A549 (cell line): ENCODE data around the gene SPINT1. TPM values are rescaled to one million over a fixed set of nuclear protein-coding genes. Genes with fewer than 3 reads are reported as not detected.

Experiments
- ATAC-seq, 2 experiments: fragments of 200-7000 bp in 1 of 2; fragments of >200 bp in 1 of 2; cut with Nextera tagmentation in 1 of 2; cut with Tn5 transposase in 1 of 2; 3 replicates each; pipeline versions ENCODE4 v1.8.0 to v1.9.1; 2018 to 2020; ENCODE audit warnings: mild to moderate bottlenecking in 1 of 2, moderate library complexity in 1 of 2
- CTCF ChIA-PET: fragments of 300-600 bp; sonication (Branson Sonifier 250); formaldehyde crosslinking; extraction: SDS; loops from one replicate; lab custom pipeline; 2021; ENCODE audit warnings: antibody characterized with exemption, inconsistent platforms; lab: Yijun Ruan, JAX
- POLR2A ChIA-PET: fragments of 350-600 bp; formaldehyde crosslinking; extraction: SDS; loops from one replicate; lab custom pipeline; 2021; ENCODE audit warnings: antibody characterized with exemption, inconsistent platforms; lab: Yijun Ruan, JAX
- DNase-seq, 2 experiments: peaks; one replicate each; pipeline versions ENCODE4 v3.0.0 to v3.0.0-alpha.2; 2011 to 2016; ENCODE audit warnings: low read depth in 1 of 2, low spot score in 1 of 2
- FAIRE-seq: peaks from 2 replicates; lab custom pipeline; 2011; peaks lifted over from hg19 to GRCh38; lab: Jason Lieb, UNC
- H3K27ac ChIP-seq, 2 experiments: fragments of >200 bp; sonication (Bioruptor Twin); formaldehyde crosslinking; 3 replicates each; pipeline ENCODE4 v1.5.1; 2016 to 2017
- H3K4me1 ChIP-seq: fragments of >200 bp; sonication (Bioruptor Twin); formaldehyde crosslinking; 3 replicates; pipeline ENCODE4 v1.6.1; 2016
- H3K4me2 ChIP-seq: fragments of >200 bp; sonication (Bioruptor Twin); formaldehyde crosslinking; 3 replicates; pipeline ENCODE4 v1.6.1; 2016
- H3K4me3 ChIP-seq: fragments of >200 bp; sonication (Bioruptor Twin); formaldehyde crosslinking; 3 replicates; pipeline ENCODE4 v1.5.1; 2016
- H3K9me3 ChIP-seq: fragments of >200 bp; sonication (Bioruptor Twin); formaldehyde crosslinking; 3 replicates; pipeline ENCODE4 v1.6.1; 2016
- BHLHE40 ChIP-seq: IDR thresholded peaks from 2 replicates; pipeline ENCODE4 v1.6.1; 2012; ENCODE audit warnings: low read depth, low read length, inconsistent platforms
- CBX8 ChIP-seq: fragments of 200-600 bp; sonication (generic); IDR thresholded peaks from 2 replicates; pipeline ENCODE4 v1.6.1; 2016
- EHF ChIP-seq: fragments of 250-450 bp; sonication (Bioruptor Pico); IDR thresholded peaks from 2 replicates; pipeline ENCODE4 v1.5.0; 2020; ENCODE audit warnings: mild to moderate bottlenecking
- EHMT2 ChIP-seq: fragments of 200-600 bp; sonication (generic); IDR thresholded peaks from 2 replicates; pipeline ENCODE4 v1.6.1; 2016; ENCODE audit warnings: antibody characterized with exemption, low read depth, mild to moderate bottlenecking, moderate library complexity
- FOSL2 ChIP-seq, 2 experiments: fragments of 450-650 bp in 1 of 2; fragments of >200 bp in 1 of 2; sonication (Bioruptor Twin) in 1 of 2; formaldehyde crosslinking; IDR thresholded peaks; 2 replicates each; pipeline versions ENCODE4 v1.5.0 to v1.6.1; 2016 to 2020; ENCODE audit warnings: mild to moderate bottlenecking in 1 of 2, moderate library complexity in 1 of 2
- HDAC2 ChIP-seq: fragments of 200-600 bp; sonication (generic); IDR thresholded peaks from 2 replicates; pipeline ENCODE4 v1.6.1; 2016
- HEYL ChIP-seq: fragments of 250-450 bp; sonication (Bioruptor Pico); IDR thresholded peaks from 2 replicates; pipeline ENCODE4 v1.8.0; 2021; ENCODE audit warnings: mild to moderate bottlenecking, moderate library complexity
- HOXA7 ChIP-seq: fragments of 250-450 bp; sonication (Bioruptor Pico); IDR thresholded peaks from 2 replicates; pipeline ENCODE4 v1.5.0; 2020; ENCODE audit warnings: mild to moderate bottlenecking, moderate library complexity
- MAFK ChIP-seq: fragments of 450-650 bp; IDR thresholded peaks from 2 replicates; pipeline ENCODE4 v1.6.1; 2014; ENCODE audit not compliant: partially characterized antibody
- MAZ ChIP-seq: fragments of 150-350 bp; IDR thresholded peaks from 2 replicates; pipeline ENCODE4 v1.6.1; 2014; ENCODE audit warnings: antibody characterized with exemption, low read depth, low read length, borderline replicate concordance
- POLR2A ChIP-seq: IDR thresholded peaks from 2 replicates; pipeline ENCODE4 v1.6.1; 2012; ENCODE audit warnings: mild to moderate bottlenecking, low read length
- POLR2AphosphoS2 ChIP-seq: conservative IDR thresholded peaks from 2 replicates; pipeline ENCODE4 v1.6.1; 2012; ENCODE audit warnings: low read length, improper control_type of control experiment, inconsistent platforms
- RAD21 ChIP-seq, 2 experiments: fragments of >200 bp in 1 of 2; sonication (Bioruptor Twin) in 1 of 2; formaldehyde crosslinking in 1 of 2; IDR thresholded peaks in 1 of 2; conservative IDR thresholded peaks in 1 of 2; 2 replicates in 1 of 2; 3 replicates in 1 of 2; pipeline ENCODE4 v1.6.1; 2012 to 2018; ENCODE audit warnings: inconsistent platforms in 1 of 2
- SMC3 ChIP-seq: fragments of >200 bp; sonication (Bioruptor Twin); formaldehyde crosslinking; IDR thresholded peaks from 3 replicates; pipeline ENCODE4 v1.6.1; 2018; ENCODE audit warnings: inconsistent platforms
- TFCP2L1 ChIP-seq: fragments of 250-450 bp; sonication (Bioruptor Pico); IDR thresholded peaks from 2 replicates; pipeline ENCODE4 v1.5.0; 2021; ENCODE audit warnings: mild to moderate bottlenecking
- TP53 ChIP-seq: fragments of 250-450 bp; sonication (Bioruptor Pico); IDR thresholded peaks from 2 replicates; pipeline ENCODE4 v1.5.0; 2021; ENCODE audit warnings: mild to moderate bottlenecking, moderate library complexity
- ZC3H11A ChIP-seq: fragments of 450-650 bp; IDR thresholded peaks from 2 replicates; pipeline ENCODE4 v1.6.1; 2014; ENCODE audit warnings: antibody characterized with exemption, mild to moderate bottlenecking
- WGBS: methylation state at CpG from one replicate; pipeline ENCODE4 v1.1.6; 2017; ENCODE audit errors: missing lambda C conversion rate; 5-methylcytosine and 5-hydroxymethylcytosine counted together
- polyA plus RNA-seq, 4 experiments: library from polyadenylated mRNA; depleted of rRNA in 3 of 4; stranded (reverse); fragments of >200 nt; fragmentation: RNase III in 1 of 4; extraction: RNeasy Plus Mini Kit Qiagen cat#74134 plus additional on column Dnase treatment in 1 of 4; gene quantifications; 2 replicates in 3 of 4; 3 replicates in 1 of 4; pipeline ENCODE4 v1.2.3, GENCODE V29; 2011 to 2017
- TF ChIP-seq, protein P1 (sequence below): fragments of >200 bp; sonication (Bioruptor Twin); formaldehyde crosslinking; IDR thresholded peaks from 3 replicates; pipeline ENCODE4 v1.5.1; 2016
- TF ChIP-seq, protein P2 (sequence below): IDR thresholded peaks from 2 replicates; pipeline ENCODE4 v1.6.1; 2012
- TF ChIP-seq, protein P3 (sequence below): fragments of 250-450 bp; sonication (Bioruptor Pico); IDR thresholded peaks from 2 replicates; pipeline ENCODE4 v1.5.0; 2020; ENCODE audit warnings: low read depth, mild to moderate bottlenecking, moderate library complexity
- TF ChIP-seq, protein P4 (sequence below): fragments of 200-600 bp; sonication (generic); IDR thresholded peaks from 2 replicates; pipeline ENCODE4 v1.6.1; 2016; ENCODE audit warnings: antibody characterized with exemption, mild to moderate bottlenecking, moderate library complexity
- TF ChIP-seq, protein P5 (sequence below): fragments of >200 bp; sonication (Bioruptor Twin); formaldehyde crosslinking; IDR thresholded peaks from 3 replicates; pipeline ENCODE4 v1.6.1; 2016

Gene SPINT1
- polyA plus RNA-seq, 2 of the 4 experiments (the other 2 are of a cell fraction): 0.79 to 0.80 TPM

DNA sequence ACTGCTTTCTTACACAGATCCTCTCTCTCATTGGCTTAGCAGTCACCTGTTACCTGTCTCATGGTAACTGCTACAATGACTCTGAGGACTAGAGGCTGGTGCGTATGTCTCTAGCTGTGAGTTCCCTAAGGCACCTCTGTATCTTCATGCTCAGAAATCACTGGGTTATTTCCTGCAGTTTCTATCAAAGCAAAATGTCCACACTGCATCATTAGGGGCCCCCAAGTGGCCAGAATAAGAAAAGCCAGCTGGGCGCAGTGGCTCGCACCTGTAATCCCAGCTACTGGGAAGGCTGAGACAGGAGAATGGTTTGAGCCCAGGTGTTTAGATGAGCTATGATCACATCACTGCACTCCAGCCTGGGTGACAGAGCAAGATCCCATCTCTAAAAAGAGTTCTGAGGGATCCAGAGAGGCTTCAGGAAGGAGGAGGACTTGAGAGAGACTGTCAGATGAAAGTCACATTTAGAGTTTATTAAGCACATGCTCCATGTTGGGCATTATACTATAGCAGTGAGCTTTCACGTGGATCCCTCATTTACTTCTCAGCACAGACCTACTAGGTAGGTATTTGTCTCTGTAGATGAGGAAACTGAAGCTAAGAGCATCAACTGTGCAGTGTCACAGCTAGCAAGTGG, 48.1 kb downstream of the SPINT1 start:
- WGBS: 2% methylated on average over 4 of the region's 4 CpGs
- FAIRE-seq: no peak
- peak; percentile 69 to 70 for TF ChIP-seq RAD21 (conservative IDR thresholded peaks at IDR 0.05 in 1 of 2, IDR thresholded peaks at IDR 0.05 in 1 of 2)
- TF ChIP-seq SMC3: peak; percentile 68
- TF ChIP-seq HDAC2: no peak
- TF ChIP-seq, protein P1, sequence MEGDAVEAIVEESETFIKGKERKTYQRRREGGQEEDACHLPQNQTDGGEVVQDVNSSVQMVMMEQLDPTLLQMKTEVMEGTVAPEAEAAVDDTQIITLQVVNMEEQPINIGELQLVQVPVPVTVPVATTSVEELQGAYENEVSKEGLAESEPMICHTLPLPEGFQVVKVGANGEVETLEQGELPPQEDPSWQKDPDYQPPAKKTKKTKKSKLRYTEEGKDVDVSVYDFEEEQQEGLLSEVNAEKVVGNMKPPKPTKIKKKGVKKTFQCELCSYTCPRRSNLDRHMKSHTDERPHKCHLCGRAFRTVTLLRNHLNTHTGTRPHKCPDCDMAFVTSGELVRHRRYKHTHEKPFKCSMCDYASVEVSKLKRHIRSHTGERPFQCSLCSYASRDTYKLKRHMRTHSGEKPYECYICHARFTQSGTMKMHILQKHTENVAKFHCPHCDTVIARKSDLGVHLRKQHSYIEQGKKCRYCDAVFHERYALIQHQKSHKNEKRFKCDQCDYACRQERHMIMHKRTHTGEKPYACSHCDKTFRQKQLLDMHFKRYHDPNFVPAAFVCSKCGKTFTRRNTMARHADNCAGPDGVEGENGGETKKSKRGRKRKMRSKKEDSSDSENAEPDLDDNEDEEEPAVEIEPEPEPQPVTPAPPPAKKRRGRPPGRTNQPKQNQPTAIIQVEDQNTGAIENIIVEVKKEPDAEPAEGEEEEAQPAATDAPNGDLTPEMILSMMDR: peak; percentile 64
- TF ChIP-seq, all 56 proteins: peak for 3
- peaks cover 12% of the 10 kb centered on the region for H3K4me1 ChIP-seq
- DNase-seq (peak in 1 of 2 experiments; percentile 61), ATAC-seq (peak; percentile 31 to 46; a peak in 5 of 6 replicates)
- H3K9me3 ChIP-seq: no peaks in the 10 kb centered on the region
- ChIA-PET CTCF (interaction anchor here (0.8 to 3.2 kb wide), 30 partner anchors 9 to 293 kb away, joined by 3 to 156 read pairs (median 4); partner anchors contain the start of genes GCHFR and RHOV), POLR2A (interaction anchor here (0.8 to 1.5 kb wide), 3 partner anchors 18 to 127 kb away, joined by 3 to 17 read pairs (median 5); no protein-coding TSS in a partner anchor)
- peak overlapping the region; percentile 22 to 66; a peak in 3 of 6 replicates for H3K27ac ChIP-seq
- H3K4me3 ChIP-seq: no peak overlapping the region
- H3K4me2 ChIP-seq: no peak overlapping the region

DNA sequence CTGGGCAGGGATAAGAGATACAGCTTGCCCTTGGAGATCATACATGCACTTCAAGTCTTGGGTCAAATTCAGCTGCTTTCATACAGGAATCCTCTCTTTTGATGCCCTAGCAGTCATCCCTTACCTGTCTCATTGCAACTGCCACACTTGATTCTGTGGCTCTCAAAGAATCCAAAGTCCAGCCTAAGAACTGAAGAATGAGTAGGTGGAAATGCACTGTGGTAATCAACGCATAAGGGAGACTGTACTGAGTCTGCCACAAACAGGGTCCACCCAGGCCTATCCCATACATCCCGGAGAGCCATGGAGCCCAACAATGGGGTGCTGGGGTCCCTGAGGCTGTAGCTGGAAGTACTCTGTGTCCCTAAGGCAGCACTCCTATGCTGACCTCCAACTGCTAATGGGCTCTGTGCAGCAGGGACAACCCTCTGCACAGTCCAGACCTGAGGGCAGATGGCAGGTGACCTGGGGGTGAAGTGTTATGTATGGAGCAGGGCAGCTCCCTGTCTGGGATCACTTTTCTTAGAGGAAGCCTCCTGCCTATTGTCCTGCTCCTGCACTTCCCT, 48.7 kb downstream of the SPINT1 start:
- no peak for FAIRE-seq
- TF ChIP-seq HOXA7 (CRISPR knock-in tag): no peak
- no peak for TF ChIP-seq RAD21 (conservative IDR thresholded peaks at IDR 0.05 in 1 of 2, IDR thresholded peaks at IDR 0.05 in 1 of 2)
- TF ChIP-seq HDAC2: no peak
- no peak for TF ChIP-seq BHLHE40
- no peak for TF ChIP-seq HEYL
- no peak for TF ChIP-seq CBX8
- no peak for TF ChIP-seq TFCP2L1 (CRISPR knock-in tag)
- no peak for TF ChIP-seq MAZ
- TF ChIP-seq FOSL2 (IDR thresholded peaks at IDR 0.05): no peak
- TF ChIP-seq FOSL2 (CRISPR knock-in tag; IDR thresholded peaks at IDR 0.05): no peak
- no peak for TF ChIP-seq ZC3H11A
- TF ChIP-seq SMC3: no peak
- TF ChIP-seq EHMT2: no peak
- TF ChIP-seq TP53: no peak
- TF ChIP-seq, protein P2, sequence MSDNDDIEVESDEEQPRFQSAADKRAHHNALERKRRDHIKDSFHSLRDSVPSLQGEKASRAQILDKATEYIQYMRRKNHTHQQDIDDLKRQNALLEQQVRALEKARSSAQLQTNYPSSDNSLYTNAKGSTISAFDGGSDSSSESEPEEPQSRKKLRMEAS: no peak
- TF ChIP-seq POLR2AphosphoS2: no peak
- TF ChIP-seq MAFK: no peak
- TF ChIP-seq, all 56 proteins: peak for 0
- H3K27ac ChIP-seq: peak overlapping the region in 1 of 2 experiments; percentile 35; a peak in 1 of 6 replicates
- WGBS: no CpG with 5 or more reads among the region's 2 CpGs
- H3K4me1 ChIP-seq: peaks cover 12% of the 10 kb centered on the region
- ChIA-PET CTCF (interaction anchor here (0.8 to 3.2 kb wide), 30 partner anchors 8 to 294 kb away, joined by 3 to 156 read pairs (median 4); partner anchors contain the start of genes GCHFR and RHOV), POLR2A (interaction anchor here (1.2 to 1.5 kb wide), 2 partner anchors 19 to 34 kb away, joined by 5 to 17 read pairs; no protein-coding TSS in a partner anchor)
- ATAC-seq (no peak), DNase-seq (no peak)
- no peaks in the 10 kb centered on the region for H3K9me3 ChIP-seq
- no peak overlapping the region for H3K4me2 ChIP-seq
- no peak overlapping the region for H3K4me3 ChIP-seq

DNA sequence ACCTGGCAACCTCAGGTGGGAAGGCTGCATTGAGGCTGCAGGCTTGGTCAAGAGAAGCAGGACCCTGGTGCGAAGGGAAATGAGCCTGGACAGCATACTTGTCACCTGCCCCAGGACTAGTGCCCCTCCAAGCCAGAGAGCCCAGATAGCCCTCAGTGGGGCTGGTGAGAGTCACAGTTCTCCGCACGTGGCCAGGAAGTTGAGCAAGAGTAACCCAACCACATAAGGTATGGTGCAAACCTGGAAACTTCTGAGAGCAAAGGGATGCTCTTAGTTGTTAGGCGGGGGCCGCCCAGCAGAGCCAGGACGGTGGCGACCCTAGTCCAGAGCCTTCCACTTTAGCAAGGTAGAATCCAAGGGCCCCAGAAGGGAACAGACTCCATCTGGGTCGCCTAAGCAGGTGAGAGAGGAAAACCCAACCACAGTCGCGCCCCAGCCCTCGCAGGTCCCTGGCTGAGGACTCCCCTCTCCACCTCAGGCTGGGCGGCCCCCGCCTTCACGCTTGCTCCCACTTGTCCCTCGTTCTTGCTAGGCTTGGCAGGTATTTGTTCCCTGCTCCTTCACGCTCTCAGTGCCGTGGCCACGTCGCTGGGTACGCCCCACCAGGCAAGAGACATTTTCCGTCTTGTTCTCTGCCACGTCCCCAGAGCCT, 49.3 kb downstream of the SPINT1 start:
- Histone ChIP-seq H3K9me3 (no peaks in the 10 kb centered on the region), H3K4me2 (peak overlapping the region; percentile 98; the same call in 2 of the 3 replicates), H3K4me1 (peaks cover 12% of the 10 kb centered on the region), H3K27ac (peak overlapping the region; percentile 88; a peak in 5 of 6 replicates), H3K4me3 (no peak overlapping the region)
- ChIA-PET POLR2A (interaction anchor here (1.1 to 1.3 kb wide), 2 partner anchors 34 to 149 kb away, joined by 4 to 7 read pairs; no protein-coding TSS in a partner anchor), CTCF (interaction anchor here (1.0 to 13.7 kb wide), 19 partner anchors 12 to 217 kb away, joined by 3 to 254 read pairs (median 7); partner anchors contain the start of genes DNAJC17, PPP1R14D, RHOV and ZFYVE19)
- ATAC-seq: no peak
- 83% methylated on average over 19 of the region's 22 CpGs for WGBS
- no peak for FAIRE-seq
- no peak for DNase-seq
- TF ChIP-seq TFCP2L1 (CRISPR knock-in tag) (no peak), EHF (CRISPR knock-in tag) (no peak), POLR2A (no peak), TP53 (no peak), HEYL (no peak), RAD21 (conservative IDR thresholded peaks at IDR 0.05 in 1 of 2, IDR thresholded peaks at IDR 0.05 in 1 of 2) (no peak)
- TF ChIP-seq, protein P3, sequence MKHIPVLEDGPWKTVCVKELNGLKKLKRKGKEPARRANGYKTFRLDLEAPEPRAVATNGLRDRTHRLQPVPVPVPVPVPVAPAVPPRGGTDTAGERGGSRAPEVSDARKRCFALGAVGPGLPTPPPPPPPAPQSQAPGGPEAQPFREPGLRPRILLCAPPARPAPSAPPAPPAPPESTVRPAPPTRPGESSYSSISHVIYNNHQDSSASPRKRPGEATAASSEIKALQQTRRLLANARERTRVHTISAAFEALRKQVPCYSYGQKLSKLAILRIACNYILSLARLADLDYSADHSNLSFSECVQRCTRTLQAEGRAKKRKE: no peak
- TF ChIP-seq, protein P4, sequence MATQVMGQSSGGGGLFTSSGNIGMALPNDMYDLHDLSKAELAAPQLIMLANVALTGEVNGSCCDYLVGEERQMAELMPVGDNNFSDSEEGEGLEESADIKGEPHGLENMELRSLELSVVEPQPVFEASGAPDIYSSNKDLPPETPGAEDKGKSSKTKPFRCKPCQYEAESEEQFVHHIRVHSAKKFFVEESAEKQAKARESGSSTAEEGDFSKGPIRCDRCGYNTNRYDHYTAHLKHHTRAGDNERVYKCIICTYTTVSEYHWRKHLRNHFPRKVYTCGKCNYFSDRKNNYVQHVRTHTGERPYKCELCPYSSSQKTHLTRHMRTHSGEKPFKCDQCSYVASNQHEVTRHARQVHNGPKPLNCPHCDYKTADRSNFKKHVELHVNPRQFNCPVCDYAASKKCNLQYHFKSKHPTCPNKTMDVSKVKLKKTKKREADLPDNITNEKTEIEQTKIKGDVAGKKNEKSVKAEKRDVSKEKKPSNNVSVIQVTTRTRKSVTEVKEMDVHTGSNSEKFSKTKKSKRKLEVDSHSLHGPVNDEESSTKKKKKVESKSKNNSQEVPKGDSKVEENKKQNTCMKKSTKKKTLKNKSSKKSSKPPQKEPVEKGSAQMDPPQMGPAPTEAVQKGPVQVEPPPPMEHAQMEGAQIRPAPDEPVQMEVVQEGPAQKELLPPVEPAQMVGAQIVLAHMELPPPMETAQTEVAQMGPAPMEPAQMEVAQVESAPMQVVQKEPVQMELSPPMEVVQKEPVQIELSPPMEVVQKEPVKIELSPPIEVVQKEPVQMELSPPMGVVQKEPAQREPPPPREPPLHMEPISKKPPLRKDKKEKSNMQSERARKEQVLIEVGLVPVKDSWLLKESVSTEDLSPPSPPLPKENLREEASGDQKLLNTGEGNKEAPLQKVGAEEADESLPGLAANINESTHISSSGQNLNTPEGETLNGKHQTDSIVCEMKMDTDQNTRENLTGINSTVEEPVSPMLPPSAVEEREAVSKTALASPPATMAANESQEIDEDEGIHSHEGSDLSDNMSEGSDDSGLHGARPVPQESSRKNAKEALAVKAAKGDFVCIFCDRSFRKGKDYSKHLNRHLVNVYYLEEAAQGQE: no peak
- TF ChIP-seq, protein P5, sequence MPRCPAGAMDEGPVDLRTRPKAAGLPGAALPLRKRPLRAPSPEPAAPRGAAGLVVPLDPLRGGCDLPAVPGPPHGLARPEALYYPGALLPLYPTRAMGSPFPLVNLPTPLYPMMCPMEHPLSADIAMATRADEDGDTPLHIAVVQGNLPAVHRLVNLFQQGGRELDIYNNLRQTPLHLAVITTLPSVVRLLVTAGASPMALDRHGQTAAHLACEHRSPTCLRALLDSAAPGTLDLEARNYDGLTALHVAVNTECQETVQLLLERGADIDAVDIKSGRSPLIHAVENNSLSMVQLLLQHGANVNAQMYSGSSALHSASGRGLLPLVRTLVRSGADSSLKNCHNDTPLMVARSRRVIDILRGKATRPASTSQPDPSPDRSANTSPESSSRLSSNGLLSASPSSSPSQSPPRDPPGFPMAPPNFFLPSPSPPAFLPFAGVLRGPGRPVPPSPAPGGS: no peak
